ENCODE measurements around the gene AMOTL2. TPM values are rescaled to one million over a fixed set of nuclear protein-coding genes. Genes with fewer than 3 reads are reported as not detected.

Gene AMOTL2
- total RNA-seq, 1 donor from 2014 or later = 46.5 TPM

DNA sequence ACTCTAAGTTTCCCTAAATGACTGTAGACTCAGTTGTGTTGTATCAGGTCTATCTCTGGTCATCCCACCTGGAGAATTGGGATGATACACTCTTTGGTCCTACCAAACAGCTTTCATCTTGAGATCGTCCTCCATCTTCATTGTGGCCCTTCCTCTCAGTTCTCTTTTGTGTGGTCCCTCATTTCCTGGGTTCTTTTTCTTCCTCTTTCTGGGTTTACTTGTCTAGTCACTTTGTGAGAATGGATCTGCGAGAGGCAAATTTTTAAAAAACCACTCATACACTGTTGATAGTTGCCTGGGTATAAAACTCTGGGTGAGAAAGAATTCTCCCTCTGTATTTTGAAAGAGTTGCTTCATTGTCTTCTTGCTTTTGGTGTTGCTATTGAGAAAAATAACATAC is 6.0 kb upstream of the AMOTL2 start:
- peaks cover 49% of the 10 kb centered on the region for H3K4me1 Mint-ChIP-seq (ENCODE audit: unreplicated experiment)
- TF ChIP-seq, protein P1, sequence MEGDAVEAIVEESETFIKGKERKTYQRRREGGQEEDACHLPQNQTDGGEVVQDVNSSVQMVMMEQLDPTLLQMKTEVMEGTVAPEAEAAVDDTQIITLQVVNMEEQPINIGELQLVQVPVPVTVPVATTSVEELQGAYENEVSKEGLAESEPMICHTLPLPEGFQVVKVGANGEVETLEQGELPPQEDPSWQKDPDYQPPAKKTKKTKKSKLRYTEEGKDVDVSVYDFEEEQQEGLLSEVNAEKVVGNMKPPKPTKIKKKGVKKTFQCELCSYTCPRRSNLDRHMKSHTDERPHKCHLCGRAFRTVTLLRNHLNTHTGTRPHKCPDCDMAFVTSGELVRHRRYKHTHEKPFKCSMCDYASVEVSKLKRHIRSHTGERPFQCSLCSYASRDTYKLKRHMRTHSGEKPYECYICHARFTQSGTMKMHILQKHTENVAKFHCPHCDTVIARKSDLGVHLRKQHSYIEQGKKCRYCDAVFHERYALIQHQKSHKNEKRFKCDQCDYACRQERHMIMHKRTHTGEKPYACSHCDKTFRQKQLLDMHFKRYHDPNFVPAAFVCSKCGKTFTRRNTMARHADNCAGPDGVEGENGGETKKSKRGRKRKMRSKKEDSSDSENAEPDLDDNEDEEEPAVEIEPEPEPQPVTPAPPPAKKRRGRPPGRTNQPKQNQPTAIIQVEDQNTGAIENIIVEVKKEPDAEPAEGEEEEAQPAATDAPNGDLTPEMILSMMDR (IDR thresholded peaks at IDR 0.05; ENCODE audit: unreplicated experiment) = no peak
- no peaks in the 10 kb centered on the region for H3K9me3 Mint-ChIP-seq (ENCODE audit: unreplicated experiment)
- no peak overlapping the region for H3K4me3 Mint-ChIP-seq (ENCODE audit: unreplicated experiment)
- DNase-seq (ENCODE audit: low spot score) = no peak
- H3K36me3 Mint-ChIP-seq (ENCODE audit: low read depth, unreplicated experiment) = peaks cover under 1% of the 10 kb centered on the region
- H3K27ac Mint-ChIP-seq (ENCODE audit: unreplicated experiment) = no peak overlapping the region
- H3K27me3 Mint-ChIP-seq (ENCODE audit: unreplicated experiment) = peaks cover 7% of the 10 kb centered on the region

DNA sequence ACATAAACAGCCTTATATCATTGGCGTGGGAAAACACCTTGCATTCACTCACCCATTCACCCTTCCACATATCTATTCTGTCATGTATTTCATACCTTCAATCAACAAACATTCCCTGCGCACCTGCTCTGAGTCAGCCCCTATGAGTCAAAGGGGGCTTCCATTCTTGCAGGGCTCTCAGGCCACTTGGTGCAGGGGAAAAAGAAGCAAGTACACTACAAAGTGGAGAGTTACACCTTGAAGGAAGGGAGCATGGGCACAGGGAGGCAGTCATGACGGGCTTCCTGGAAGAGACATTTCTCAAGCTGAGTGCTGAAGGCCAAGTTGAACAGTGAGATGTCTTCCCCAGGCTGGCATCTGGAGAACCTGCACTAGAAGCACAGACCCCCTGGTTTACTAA is 4.6 kb upstream of the AMOTL2 start:
- H3K4me3 Mint-ChIP-seq (ENCODE audit: unreplicated experiment) = no peak overlapping the region
- no peaks in the 10 kb centered on the region for H3K9me3 Mint-ChIP-seq (ENCODE audit: unreplicated experiment)
- peaks cover 51% of the 10 kb centered on the region for H3K4me1 Mint-ChIP-seq (ENCODE audit: unreplicated experiment)
- no peak for DNase-seq (ENCODE audit: low spot score)
- TF ChIP-seq, protein P1 (IDR thresholded peaks at IDR 0.05; ENCODE audit: unreplicated experiment) = no peak
- peaks cover 5% of the 10 kb centered on the region for H3K36me3 Mint-ChIP-seq (ENCODE audit: low read depth, unreplicated experiment)
- no peak overlapping the region for H3K27ac Mint-ChIP-seq (ENCODE audit: unreplicated experiment)
- peaks cover 12% of the 10 kb centered on the region for H3K27me3 Mint-ChIP-seq (ENCODE audit: unreplicated experiment)

DNA sequence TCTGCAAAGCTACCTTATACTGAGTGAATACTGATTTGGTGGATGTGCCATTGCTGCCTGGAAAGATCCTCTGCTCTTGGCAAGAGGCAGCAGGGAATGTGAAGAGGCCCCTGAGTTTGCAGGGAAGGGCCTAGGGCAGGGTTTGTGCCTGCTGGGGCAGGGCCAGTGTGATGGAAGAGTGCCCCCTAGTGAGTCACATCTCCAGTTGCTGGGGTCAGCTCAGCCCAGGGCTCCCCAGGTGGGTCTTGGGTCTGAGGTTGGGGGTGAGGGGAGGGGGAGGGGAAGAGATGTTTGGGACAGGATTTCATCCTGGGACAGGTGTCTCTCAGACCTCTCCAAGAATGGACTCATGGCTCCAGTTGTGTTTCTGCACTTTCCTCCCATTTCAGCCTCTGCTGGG is 4.1 kb upstream of the AMOTL2 start:
- Mint-ChIP-seq H3K27ac (ENCODE audit: unreplicated experiment) (no peak overlapping the region), H3K36me3 (ENCODE audit: low read depth, unreplicated experiment) (peaks cover 5% of the 10 kb centered on the region), H3K4me3 (ENCODE audit: unreplicated experiment) (no peak overlapping the region), H3K27me3 (ENCODE audit: unreplicated experiment) (peaks cover 12% of the 10 kb centered on the region), H3K4me1 (ENCODE audit: unreplicated experiment) (peaks cover 51% of the 10 kb centered on the region), H3K9me3 (ENCODE audit: unreplicated experiment) (no peaks in the 10 kb centered on the region)
- DNase-seq (ENCODE audit: low spot score) = no peak
- TF ChIP-seq, protein P1 (IDR thresholded peaks at IDR 0.05; ENCODE audit: unreplicated experiment) = no peak

DNA sequence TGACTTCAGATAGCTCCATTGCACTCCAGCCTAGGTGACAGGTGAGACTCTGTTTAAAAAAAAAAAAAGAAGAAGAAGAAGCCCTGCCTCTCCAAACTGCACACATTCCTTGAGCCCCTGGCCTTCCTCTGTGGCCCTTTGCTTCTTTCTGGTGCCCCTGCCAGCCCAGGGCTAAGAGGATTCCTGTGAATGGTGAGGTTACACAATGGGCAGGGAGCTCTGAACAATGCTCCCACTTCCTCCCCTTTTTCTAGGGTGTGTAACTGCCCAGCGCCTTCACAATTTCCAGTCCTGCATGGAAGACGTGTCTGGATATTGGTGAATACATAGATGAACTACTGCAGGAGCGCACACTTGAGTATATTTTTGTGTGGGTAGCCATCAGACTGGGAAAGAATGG is 3.6 kb upstream of the AMOTL2 start:
- TF ChIP-seq, protein P1 (IDR thresholded peaks at IDR 0.05; ENCODE audit: unreplicated experiment) = no peak
- H3K27ac Mint-ChIP-seq (ENCODE audit: unreplicated experiment) = no peak overlapping the region

DNA sequence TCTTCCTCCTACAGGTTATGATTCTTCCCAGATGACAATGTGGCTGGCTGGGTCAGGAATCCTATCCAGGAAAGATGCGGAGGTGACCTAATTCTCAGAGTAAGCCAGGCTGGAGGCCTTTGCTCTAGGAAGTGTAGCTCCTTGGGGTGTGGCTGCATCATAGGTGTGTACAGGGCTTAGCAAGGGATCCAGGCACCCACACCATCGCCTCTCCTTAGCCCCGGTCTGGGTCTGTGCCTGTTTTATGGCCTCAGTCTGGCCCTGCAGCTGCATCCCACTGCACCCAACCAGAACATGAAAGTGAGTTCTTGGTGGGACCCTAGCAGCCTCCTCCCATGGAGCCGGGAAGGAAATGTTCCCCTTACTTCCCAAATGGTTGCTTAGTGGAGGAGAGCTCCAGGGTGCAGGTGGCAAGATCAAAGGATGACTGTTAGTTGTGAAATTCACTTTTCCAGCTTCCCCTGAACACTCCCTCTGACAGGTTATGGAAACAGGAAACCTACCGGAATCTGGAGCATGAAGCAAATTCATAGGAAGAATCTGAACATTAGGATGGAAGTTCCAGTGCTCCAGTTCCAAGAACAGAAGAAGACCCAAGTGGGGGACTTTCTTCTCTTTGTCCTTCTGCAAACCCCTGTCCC is 2.7 kb upstream of the AMOTL2 start:
- H3K27ac Mint-ChIP-seq (ENCODE audit: unreplicated experiment) = no peak overlapping the region
- peaks cover 52% of the 10 kb centered on the region for H3K4me1 Mint-ChIP-seq (ENCODE audit: unreplicated experiment)
- peaks cover 9% of the 10 kb centered on the region for H3K36me3 Mint-ChIP-seq (ENCODE audit: low read depth, unreplicated experiment)
- H3K4me3 Mint-ChIP-seq (ENCODE audit: unreplicated experiment) = no peak overlapping the region
- H3K27me3 Mint-ChIP-seq (ENCODE audit: unreplicated experiment) = peaks cover 23% of the 10 kb centered on the region
- TF ChIP-seq, protein P1 (IDR thresholded peaks at IDR 0.05; ENCODE audit: unreplicated experiment) = no peak
- no peaks in the 10 kb centered on the region for H3K9me3 Mint-ChIP-seq (ENCODE audit: unreplicated experiment)
- DNase-seq (ENCODE audit: low spot score) = no peak

More for the DNA sequence above, 3.6 kb upstream of the AMOTL2 start:
- no peak for DNase-seq (ENCODE audit: low spot score)
- Mint-ChIP-seq H3K27me3 (ENCODE audit: unreplicated experiment) (peaks cover 16% of the 10 kb centered on the region), H3K4me3 (ENCODE audit: unreplicated experiment) (no peak overlapping the region), H3K4me1 (ENCODE audit: unreplicated experiment) (peaks cover 51% of the 10 kb centered on the region), H3K36me3 (ENCODE audit: low read depth, unreplicated experiment) (peaks cover 5% of the 10 kb centered on the region), H3K9me3 (ENCODE audit: unreplicated experiment) (no peaks in the 10 kb centered on the region)

Data from endothelial cell (in vitro differentiated cells).